Measurements from ENCODE around the gene SPAG16.
"Not testable (repeated sequence)": the region's sequence is repeated elsewhere in the genome, so short reads cannot be mapped to it uniquely, and the experiment has no call there.

The SPAG16 gene

DNA sequence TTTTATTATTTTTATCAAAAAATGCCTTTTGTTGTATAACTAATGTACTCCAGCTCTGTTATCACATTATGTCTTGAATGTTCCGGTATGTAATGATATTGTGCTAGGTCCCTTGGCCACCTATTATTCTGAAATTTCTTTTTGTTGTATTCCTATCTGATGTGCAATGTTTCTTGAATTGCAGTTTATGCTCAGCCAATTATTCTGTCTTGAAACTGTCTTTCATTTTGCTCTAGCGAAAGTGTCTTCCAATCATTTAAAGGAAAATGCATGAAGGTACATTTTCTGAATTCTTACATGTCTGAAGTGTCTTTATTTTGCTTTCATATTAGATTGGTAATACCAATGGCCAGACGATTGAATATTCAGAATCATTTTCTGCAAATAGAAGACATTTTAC, 277.5 kb downstream of the SPAG16 start:
- no peak for DNase-seq

DNA sequence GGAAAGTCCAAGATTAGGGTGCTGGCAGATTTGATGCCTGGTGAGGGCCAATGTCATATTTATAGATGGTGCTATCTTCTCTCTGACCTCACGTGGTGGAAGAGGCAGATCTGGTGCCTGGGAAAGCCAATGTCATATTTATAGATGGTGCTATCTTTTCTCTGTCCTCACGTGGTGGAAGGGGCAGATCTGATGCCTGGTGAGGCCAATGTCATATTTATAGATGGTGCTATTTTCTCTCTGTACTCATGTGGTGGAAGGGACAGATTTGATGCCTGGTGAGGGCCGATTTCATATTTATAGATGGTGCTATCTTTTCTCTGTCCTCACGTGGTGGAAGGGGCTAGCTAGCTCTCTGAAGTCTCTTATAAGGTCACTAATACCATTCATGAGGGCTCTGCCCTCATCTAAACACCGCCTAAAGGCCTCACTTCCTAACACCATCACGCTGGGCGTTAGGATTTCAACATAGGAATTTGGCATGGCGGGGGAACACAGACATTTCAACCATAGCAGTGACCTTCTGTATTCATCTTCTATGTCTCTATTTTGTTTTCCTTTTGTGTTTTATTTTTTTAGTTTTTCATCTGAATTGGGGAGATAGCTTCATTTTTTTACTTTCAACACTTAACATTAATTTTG, 278.4 kb downstream of the SPAG16 start:
- no peak for DNase-seq

DNA sequence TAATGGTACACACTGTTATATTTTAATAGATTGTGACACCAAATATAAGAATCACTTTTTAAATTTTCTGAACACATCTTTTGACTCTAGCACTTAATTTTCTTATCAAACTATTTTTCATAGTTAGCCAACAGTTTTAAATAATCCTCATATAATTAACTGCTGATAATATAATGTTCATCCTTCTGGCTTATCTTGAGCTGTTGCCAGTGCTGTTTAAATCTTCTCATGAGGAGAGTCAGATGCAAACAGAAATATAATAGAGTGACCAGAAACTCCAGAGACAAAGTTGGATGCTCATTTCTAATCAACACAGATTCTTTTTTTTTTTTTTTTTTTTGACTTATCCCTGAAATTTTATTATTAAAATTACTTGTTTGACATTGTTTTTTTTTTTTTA, 282.6 kb downstream of the SPAG16 start:
- DNase-seq, result no peak

DNA sequence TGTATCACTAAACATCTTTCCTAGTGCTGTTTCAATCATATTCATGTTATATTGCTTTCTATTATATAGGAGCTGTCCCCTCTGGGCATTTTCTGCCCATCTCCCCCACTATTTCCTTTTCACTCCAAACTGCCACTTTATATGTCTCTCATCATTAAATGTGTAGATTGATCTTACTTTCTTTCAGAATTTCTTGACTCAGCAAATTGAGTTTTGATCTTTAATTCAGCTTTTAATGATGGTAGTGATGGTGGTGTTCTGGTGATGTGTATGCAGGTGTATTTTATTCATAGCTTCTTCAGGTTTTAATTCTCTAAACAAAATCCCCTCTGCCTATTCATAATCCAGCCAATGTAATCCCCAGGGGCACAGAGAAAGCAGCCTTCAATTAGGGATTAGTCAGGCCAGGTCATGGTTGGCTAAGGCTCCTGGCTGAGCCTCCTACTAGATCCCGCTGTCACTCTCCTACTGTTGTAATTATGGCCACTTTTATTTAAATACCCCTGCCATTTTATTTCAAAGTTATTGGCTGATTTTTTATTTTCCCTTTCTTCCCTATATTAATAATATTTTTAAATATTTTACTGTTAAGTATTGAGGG, 325.4 kb downstream of the SPAG16 start:
- DNase-seq, result no peak

DNA sequence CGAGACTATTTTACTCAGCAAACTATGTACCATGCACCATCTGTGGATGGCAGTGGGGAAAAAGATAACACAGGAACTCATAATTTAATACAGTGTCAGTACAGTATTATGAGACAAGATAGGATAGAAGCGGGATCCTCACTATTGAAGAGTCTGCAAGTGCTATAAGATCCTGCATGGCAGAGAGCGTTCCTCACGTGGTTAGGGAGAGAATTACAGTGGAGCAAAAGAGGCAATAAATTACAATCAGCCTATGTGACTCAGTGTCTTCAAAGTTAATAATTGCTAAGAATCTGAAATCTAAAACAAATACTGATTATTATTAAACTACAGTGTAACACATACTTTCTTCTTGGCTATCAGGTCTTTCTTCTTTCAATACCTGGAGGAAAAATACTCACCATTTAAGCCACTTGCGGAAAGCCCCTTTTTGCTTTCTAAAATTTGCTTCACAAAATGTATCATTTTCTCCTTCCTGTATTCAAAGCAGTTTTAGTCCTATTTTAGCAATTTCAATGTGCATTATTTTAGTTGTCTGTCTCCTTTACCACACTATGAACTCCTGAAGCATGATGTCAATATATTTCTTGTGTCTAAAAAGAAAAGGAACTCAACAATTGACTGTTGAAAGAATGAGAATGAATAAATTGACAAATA, 342.9 kb downstream of the SPAG16 start:
- no peak for DNase-seq

DNA sequence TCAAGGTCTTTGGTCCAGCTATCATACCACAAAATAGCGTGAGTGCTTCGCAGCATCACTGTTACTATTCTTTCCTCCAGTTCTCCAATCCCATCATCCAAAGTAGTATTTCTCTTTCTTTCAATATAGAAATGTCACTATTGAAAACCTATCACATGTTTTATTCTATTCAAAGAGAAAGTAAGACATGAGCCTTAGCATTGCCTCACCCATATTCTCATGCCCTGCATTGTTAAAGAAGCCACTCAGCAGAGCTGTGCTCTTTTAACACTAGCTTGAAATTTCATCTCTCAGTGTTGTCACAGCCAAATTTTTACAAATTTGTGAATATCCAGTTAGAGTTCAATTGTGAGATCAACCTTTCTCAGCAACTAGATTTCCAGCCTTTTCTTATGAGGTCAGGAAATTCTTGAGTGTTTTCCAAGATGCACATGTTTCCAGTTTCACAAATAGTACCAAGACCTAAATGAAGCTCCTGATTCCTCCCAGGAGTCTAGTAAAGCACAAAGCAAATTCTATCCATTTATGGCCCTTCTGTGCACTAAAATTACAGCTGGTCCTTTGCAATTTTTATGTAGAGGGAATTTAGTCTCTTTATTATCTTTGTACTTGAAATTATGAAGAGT, 343.7 kb downstream of the SPAG16 start:
- DNase-seq, result no peak

DNA sequence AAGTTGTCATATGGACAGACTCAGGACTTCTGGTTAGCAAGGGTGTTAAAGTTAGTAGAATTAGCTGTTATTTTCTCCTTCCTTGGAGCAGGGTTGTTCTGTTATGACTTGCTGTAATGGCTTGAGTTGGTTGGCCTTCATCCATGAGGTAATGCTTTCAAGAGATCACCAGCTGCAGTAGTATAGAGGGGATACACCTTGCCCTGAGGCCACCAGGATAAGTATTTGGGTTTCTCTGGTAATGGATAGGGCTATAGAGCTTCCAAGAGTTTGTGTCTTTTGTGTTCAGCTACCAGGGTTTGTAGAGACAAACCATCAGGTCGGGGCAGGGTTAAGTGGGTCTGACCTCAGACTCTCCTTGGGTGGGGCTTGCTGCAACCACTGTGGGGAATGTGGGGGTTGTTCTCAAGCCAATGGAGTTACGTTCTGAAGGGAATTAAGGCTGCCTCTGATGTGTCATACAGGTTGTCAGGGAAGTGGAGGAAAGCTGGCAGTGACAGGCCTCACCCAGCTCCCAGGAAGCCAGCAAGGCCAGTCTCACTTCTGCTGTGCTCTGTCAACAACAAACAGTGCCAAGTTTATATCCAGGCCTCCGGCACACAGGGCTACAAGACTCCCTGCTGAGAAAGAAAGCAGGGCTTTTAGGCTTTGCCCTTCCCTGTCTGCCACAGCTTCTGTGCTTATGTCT, 356.6 kb downstream of the SPAG16 start:
- DNase-seq, result no peak

DNA sequence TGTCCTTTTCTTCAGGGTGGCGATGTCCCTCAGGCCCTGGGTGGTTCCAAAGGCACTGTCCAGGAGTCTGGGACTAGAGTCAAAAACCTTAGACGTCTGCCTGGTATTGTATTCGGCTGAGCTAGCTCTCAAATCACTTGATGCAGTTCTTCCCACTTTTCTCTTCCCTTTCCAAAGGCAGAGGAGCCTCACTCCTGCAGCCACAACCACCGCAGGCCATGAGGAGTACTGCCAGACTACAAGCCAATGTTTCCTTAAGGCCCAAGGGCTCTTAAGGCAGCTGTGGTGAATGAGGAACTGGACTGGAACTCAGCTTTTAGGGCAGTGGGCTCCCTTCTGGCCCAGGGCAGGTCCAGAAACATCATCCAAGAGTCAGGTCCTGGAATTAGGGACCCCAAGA, 360.7 kb downstream of the SPAG16 start:
- DNase-seq, result no peak

DNA sequence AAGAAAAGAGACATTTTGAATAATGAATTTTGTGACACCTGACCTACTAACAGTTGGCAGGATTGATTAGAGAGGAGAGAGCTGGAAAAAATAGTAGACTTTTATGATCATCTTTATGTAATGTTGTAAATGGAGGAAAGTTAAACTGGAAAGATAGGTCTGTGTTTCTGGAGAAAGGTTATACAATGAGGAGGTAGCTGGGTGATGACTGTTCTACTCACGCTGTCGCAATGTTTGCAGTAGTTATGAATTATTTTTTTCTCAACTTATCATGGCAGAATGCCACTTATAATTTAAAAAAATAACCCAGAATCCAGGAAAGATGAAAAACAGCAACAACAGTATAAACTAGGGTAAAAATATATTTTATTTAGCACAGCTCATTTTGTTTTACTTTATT, 364.9 kb downstream of the SPAG16 start:
- no peak for DNase-seq

DNA sequence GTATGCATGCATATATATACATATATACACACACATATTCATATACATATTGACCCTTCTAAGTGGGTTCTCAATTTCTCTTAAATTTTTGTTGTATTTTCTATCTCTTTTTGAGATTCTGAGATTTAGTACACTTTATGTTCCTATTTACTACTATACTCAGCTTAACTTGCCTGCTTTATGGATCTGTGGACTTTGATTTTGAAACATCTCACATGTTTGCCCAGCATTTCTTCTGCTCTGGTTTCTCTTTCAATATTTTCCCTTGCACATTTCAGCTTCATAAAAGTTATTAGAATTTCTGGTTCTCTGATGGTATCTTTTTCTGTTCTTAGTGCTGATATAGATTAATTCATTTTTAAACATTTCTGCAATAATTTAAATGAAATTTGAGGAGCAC, 380.6 kb downstream of the SPAG16 start:
- no peak for DNase-seq

DNA sequence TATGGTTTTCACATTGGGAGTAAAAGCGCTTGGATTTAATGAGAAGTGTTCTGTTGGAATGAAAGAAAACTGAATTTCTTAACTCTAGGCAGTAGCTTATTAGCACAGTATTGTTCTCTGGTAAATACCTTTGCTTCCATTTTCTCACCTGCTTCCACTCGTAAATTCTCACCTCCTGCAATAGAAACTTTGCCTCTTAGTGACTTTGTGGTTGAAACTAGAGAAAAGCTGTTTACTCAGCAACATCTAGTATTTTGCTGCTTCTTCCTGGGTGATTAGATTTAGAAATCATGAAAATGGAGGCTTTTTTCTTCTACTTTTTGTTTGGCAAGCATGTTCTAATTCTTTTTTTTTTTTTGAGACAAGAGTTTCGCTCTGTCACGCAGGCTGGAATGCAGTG, 385.4 kb downstream of the SPAG16 start:
- DNase-seq, result no peak

DNA sequence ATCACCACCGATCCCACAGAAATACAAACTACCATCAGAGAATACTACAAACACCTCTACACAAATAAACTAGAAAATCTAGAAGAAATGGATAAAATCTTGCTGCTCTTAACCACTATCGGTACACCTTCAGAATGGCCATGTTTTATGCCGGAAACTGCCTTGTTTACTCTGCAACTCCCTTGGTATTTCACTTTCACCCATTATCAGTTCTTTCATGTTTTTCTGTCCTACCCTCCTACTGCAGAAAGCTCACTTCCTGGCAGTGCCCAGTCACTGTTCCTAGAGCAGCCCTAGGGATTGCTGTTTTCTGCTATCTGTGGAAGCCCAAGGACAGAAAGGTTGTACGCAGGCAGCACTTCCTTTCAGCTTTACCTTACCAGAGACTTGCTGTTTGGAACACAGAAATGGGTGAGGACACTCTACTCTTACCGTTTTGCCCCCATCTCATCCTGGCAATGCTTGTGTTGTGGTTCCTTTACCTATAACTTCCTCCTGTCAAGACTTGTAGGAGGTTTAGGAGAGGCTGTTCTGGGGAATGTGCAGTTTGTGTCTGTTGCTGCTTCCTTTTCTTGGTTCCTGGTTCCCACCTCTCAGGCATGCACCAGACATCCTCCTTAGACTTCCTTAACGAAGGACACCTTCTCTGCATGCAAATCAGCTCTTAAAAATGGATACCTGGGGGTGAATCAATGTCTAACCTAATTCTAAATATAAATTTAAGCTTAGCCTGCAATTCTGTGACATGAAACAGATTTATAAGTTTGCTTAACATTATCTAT, 394.4 kb downstream of the SPAG16 start:
- DNase-seq, result no peak

DNA sequence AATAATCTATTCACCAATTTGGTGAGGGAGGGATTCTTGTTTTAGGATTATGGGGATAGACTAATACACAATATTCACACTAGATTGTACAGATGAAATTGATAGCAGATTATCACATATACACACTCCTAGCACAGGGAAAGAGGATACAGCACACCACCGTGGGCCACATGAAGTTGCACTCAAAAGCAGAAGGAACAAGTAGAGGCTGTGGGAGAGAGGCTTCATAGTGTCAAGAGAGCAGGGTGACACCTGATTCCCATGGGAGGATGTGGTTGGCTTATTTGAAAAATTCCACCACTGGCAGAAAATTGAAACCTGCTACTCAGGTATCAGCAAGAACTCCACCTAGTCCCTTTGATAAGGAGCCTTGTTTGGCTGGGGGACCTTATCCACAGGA, 395.6 kb downstream of the SPAG16 start:
- no peak for DNase-seq

DNA sequence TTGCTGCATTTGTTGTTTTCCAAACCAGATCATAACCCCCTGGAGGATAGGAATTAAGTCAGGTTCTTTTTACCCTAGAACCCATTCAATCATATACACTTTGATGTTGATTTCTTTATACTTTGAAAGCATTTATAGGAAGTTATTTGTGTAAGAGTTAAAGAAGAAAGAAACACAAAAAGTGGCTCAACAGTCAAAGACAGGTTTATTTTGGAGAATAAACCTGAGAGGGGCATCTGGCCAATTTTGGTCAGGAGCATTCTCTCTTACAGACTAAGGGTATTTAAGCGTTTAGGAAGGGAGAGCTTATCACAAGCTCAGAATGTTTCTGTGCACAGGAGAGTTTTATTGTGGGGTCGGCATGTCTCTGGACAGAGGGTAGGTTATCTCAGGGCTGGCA, 398.0 kb downstream of the SPAG16 start:
- no peak for DNase-seq

DNA sequence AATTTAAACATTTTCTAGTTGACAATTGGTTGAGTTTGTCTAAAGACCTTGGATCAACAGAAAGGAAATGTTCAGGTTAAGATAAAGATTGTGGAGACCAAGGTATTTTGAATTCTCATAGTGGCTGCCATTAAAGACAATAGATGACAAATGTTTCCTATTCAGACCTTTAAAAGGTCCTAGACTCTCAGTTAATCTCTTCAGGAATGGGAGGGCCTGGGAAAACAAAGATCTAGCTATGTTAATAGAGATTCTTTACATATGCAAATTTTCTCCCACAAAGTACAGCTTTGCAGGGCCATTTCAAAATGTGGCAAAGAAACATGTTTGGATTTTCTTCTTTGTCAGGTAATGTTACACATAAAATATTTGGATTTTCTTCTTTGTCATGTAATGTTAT, 403.9 kb downstream of the SPAG16 start:
- no peak for DNase-seq

DNA sequence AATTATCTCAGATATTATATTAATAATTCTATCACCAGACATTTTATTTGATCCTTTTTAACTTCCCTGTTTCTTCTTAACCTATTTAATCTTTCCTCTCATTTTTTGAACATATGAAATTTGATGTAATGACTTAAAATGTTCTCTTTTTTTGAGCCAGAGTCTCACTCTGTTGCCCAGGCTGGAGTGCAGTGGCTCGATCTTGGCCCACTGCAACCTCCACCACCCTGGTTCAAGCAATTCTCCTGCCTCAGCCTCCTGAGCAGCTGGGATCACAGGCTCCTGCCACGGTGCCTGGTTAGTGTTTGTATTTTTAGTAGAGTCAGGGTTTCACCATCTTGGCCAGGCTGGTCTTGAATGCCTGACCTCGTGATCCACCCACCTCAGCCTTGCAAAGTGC, 404.6 kb downstream of the SPAG16 start:
- DNase-seq, result not testable (repeated sequence)

DNA sequence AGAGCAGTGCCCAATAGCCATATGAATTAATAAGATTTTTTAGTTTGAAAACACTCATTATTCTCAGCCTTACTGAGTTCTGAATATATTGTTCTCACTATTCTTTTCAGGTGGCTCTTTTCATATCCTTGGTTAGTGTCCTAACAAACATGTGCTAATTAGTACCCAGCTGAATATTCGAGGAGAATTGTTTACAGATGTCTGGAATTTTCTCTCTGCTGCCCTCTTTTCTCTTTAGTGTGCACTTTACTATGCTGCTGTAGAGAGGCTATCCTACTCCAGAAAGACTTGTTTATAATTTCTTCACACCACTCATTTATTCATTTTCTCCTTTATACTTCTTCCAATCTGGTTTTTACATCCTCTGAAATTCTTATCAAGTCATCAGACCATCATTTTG, 405.3 kb downstream of the SPAG16 start:
- DNase-seq, result no peak

DNA sequence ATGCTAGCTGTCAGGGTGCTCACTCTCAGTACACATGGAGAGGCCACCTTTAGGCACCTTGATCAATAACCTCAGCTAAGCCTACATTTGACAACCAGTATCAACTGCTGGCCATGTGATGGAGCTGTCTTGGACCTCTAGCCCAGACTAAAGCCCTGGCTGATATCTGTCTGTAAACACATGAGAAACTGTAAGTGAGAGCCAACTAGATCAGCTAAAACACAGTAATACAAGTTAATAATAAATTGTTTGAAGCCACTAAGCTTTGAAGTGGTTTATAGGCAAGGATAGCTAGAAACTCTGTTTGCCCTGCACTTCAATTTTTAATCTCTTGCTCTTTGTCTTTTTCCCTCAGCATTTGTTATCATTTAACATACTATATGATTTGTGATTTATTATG, 407.1 kb downstream of the SPAG16 start:
- no peak for DNase-seq

DNA sequence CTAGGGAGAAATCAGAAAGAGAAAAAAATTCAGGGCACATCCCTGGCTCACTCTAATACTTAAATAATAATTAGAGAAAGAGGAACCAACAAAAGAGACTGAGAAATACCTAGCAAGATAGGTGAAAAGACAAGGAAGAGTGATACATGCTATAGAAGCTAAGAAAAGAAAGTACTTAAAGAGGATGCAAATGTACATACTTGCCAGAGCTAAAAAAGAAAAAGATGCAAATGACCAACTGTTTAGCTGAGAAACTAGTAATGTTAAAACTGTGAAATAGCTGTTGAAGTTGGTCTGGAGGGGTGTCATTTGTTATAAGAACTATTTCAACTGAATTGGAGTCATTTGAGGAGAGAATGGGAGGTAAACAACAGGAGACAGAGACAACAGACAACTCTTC, 412.2 kb downstream of the SPAG16 start:
- DNase-seq, result no peak

DNA sequence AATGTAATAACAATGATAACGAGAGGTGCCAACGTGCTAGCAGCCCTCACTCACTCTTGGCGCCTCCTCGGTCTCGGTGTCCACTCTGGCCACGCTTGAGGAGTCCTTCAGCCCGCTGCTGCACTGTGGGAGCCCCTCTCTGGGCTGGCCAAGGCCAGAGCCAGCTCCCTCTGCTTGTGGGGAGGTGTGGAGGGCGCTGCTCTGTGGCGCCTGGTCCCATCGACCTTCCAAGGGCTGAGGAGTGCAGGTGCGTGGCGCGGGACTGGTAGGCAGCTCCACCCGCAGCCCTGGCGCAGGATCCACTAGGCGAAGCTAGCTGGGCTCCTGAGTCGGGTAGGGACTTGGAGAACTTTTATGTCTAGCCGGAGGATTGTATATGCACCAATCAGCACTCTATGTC, 417.1 kb downstream of the SPAG16 start:
- not testable (repeated sequence) for DNase-seq

DNA sequence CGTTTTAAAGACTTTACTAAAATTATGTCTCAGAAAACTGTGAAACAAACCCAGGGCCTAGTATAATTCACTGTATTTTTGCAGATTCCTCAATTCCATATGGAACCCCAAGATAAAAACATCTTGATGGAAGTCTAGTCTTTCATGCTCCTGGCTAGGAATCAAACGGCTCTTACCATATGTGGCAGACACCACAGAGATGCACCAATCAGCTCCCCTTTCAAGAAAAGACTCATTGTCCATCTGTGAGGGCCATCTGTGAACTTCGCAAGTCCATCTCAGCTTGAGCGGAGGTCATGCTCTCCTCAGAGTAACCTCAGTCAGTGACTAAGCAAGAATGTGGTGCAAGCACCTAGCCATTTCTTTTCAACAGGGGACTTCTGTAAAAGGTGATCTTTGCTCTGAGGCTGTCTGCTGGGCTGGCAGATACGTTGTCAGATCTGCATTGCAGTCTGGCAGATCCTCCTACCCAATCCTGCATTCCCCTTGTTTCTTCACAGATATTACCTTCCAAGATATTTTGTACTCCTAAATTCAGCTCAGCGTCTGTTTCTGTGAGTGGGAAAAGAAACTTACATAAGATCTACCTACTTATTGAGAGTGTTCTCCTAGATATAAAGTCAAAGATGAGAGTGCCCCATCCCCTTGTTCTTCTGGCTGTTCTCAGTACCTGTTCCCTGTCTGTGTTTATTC, 419.3 kb downstream of the SPAG16 start:
- DNase-seq, result no peak

DNA sequence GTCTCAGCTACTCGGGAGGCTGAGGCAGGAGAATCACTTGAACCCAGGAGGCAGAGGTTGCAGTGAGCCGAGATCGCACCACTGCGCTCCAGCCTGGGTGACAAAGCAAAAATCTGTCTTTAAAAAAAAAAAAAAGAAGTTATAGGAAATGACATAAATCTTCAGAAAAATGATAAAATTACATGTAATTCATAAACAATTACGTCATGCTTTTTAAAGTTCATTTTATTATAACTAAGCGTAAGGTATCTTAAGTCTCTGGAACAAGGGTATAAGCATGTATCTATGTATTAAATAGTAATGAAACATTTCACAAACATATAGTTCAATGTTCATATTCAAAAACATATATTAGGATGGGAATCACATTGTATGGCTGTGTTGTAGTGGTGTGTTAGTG, 425.9 kb downstream of the SPAG16 start:
- DNase-seq, result no peak

All from activated CD4-positive, alpha-beta T cell treated with anti-CD3 and anti-CD28 coated beads, Interleukin-2, amount 50 U/mL, for 48 hours (primary cell).